Activated T-cell treated with anti-CD3 and anti-CD28 coated beads, Interleukin-2, amount 50 U/mL, for 1 hour (primary cell): Measurements from ENCODE around the gene SPAG17.

Experiments used
- DNase-seq: peaks from one replicate; pipeline ENCODE4 v3.0.0-alpha.2; 2020

The SPAG17 gene

GRCh38 chr1:118117521-118117920, 67.5 kb downstream of the SPAG17 start:
- DNase-seq = no peak

- DNase-seq = no peak
Observed at GRCh38 chr1:118116909-118117308, 68.1 kb downstream of the SPAG17 start.

GRCh38 chr1:118116401-118116800, 68.6 kb downstream of the SPAG17 start:
- no peak for DNase-seq

- no peak for DNase-seq
Observed at GRCh38 chr1:118115567-118116295, 69.3 kb downstream of the SPAG17 start.

GRCh38 chr1:118113261-118113660, 71.8 kb downstream of the SPAG17 start:
- DNase-seq = no peak

GRCh38 chr1:118110580-118110979, 74.4 kb downstream of the SPAG17 start:
- DNase-seq = no peak

- no peak for DNase-seq
Observed at GRCh38 chr1:118104951-118105350, 80.1 kb downstream of the SPAG17 start.

- DNase-seq = no peak
Observed at GRCh38 chr1:118102445-118102844, 82.6 kb downstream of the SPAG17 start.

- DNase-seq = no peak
Observed at GRCh38 chr1:118101999-118102398, 83.0 kb downstream of the SPAG17 start.

- DNase-seq = no peak
Observed at GRCh38 chr1:118101515-118101844, 83.5 kb downstream of the SPAG17 start.

GRCh38 chr1:118100686-118101514, 84.1 kb downstream of the SPAG17 start:
- DNase-seq = no peak

GRCh38 chr1:118099686-118100085, 85.3 kb downstream of the SPAG17 start:
- no peak for DNase-seq

GRCh38 chr1:118097622-118098348, 87.2 kb downstream of the SPAG17 start:
- DNase-seq = no peak

GRCh38 chr1:118093017-118093416, 92.0 kb downstream of the SPAG17 start:
- no peak for DNase-seq

- DNase-seq = no peak
Observed at GRCh38 chr1:118090130-118090529, 94.9 kb downstream of the SPAG17 start.

GRCh38 chr1:118085365-118085764, 99.7 kb downstream of the SPAG17 start:
- no peak for DNase-seq

GRCh38 chr1:118084400-118084799, 100.6 kb downstream of the SPAG17 start:
- no peak for DNase-seq

- DNase-seq = no peak
Observed at GRCh38 chr1:118082984-118083383, 102.0 kb downstream of the SPAG17 start.

GRCh38 chr1:118081387-118081786, 103.6 kb downstream of the SPAG17 start:
- DNase-seq = no peak

GRCh38 chr1:118077331-118078045, 107.5 kb downstream of the SPAG17 start:
- no peak for DNase-seq

GRCh38 chr1:118075116-118075515, 109.9 kb downstream of the SPAG17 start:
- DNase-seq = no peak

GRCh38 chr1:118073648-118074435, 111.2 kb downstream of the SPAG17 start:
- no peak for DNase-seq
